ENCODE data around the gene DARS1. TPM values are rescaled to one million over a fixed set of nuclear protein-coding genes. Genes with fewer than 3 reads are reported as not detected.
"Not testable (repeated sequence)": the region's sequence is repeated elsewhere in the genome, so short reads cannot be mapped to it uniquely, and the experiment has no call there.

The DARS1 gene
- total RNA-seq, 1 donor from 2014 or later: 86.0 TPM

DNA sequence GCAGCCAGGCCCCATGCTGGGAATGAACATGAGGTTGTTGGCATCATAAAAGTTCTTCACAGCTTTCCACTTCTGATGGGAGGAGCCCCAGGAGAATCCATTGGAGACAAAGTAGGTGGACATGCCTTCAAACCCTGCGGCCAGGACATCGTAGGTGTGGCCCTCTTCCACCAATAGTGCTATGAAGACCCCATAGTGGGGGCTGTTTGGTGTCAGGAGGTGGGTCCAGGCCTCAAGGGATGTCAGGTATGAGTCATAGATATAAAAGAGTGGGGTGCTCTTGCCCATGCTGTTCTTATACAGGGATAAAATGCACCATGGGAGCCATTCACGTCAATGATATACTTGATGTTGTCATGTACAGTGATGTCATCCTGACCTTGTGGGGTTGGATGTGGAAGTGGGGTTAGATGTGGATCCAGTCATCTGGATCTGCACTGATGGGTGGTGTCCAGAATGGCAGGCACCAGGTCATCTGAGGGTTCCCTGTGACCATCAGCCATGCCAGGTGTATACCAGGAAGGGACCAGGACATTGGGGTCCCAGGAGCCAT, 87.1 kb downstream of the DARS1 start:
- TF ChIP-seq, protein P1, sequence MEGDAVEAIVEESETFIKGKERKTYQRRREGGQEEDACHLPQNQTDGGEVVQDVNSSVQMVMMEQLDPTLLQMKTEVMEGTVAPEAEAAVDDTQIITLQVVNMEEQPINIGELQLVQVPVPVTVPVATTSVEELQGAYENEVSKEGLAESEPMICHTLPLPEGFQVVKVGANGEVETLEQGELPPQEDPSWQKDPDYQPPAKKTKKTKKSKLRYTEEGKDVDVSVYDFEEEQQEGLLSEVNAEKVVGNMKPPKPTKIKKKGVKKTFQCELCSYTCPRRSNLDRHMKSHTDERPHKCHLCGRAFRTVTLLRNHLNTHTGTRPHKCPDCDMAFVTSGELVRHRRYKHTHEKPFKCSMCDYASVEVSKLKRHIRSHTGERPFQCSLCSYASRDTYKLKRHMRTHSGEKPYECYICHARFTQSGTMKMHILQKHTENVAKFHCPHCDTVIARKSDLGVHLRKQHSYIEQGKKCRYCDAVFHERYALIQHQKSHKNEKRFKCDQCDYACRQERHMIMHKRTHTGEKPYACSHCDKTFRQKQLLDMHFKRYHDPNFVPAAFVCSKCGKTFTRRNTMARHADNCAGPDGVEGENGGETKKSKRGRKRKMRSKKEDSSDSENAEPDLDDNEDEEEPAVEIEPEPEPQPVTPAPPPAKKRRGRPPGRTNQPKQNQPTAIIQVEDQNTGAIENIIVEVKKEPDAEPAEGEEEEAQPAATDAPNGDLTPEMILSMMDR (conservative IDR thresholded peaks at IDR 0.05; ENCODE audit: low read depth, low read length): no peak
- no peak for DNase-seq (ENCODE audit: low read depth)
- no peak overlapping the region for H3K4me3 ChIP-seq (ENCODE audit: low read depth, low read length)

DNA sequence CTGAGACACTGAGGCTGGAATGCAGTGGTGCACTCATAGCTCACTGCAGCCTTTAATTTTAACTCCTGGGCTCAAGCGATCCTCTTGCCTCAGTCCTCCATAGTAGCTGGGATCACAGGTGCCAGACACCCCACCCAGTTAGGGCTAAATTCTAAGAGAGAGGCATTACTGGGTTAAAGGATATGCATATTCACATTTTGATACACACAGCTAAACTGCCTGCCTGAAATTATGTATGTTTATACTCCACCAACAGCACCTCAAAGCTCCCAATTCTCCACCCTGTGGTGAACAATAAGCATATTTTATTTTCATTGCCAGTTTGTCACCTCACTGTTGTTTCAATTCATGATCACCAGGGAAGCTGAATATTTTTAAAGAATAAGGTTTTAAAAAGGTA, 90.5 kb downstream of the DARS1 start:
- no peak overlapping the region for H3K4me3 ChIP-seq (ENCODE audit: low read depth, low read length)
- DNase-seq (ENCODE audit: low read depth): no peak
- TF ChIP-seq, protein P1 (conservative IDR thresholded peaks at IDR 0.05; ENCODE audit: low read depth, low read length): no peak

DNA sequence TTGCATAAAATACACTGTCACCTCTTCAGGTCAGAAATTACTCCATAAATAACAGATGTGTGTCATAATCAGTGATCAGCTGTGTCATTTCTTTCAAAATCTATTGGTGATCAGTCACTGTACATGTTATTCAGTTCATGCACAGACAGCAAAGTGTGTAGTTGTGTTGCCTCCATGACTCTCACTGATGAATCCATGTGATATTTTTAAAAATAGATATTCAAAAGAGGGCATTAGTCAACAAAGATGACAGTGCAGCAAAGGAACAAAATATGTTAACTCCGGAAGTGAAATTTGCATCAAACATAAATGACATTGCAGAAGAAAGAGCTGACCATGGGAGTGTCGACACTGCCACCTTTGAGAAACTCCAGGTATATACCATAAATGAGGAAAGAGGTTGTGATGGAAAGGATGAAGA, 92.0 kb downstream of the DARS1 start:
- TF ChIP-seq, protein P1 (conservative IDR thresholded peaks at IDR 0.05; ENCODE audit: low read depth, low read length): no peak
- DNase-seq (ENCODE audit: low read depth): no peak

DNA sequence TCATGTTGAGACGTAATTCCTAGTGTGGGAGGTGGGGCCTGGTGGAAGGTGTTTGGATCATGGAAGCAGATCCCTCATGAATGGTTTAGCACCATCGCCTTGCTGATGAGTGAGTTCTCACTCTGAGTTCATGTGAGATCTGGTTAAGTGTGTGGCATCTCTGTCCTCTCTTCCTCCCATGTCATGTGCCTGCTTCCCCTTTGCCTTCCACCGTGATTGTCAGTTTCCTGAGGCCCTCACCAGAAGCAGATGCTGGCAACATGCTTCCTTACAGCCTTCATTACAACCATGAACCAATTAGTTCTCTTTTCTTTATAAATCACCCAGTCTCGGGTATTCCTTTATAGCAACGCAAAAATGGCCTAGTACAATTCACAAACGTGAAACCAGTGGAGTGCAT, 94.6 kb downstream of the DARS1 start:
- no peak overlapping the region for H3K4me3 ChIP-seq (ENCODE audit: low read depth, low read length)
- TF ChIP-seq, protein P1 (conservative IDR thresholded peaks at IDR 0.05; ENCODE audit: low read depth, low read length): no peak
- DNase-seq (ENCODE audit: low read depth): no peak

More for the DNA sequence above, 92.0 kb downstream of the DARS1 start:
- no peak overlapping the region for H3K4me3 ChIP-seq (ENCODE audit: low read depth, low read length)

DNA sequence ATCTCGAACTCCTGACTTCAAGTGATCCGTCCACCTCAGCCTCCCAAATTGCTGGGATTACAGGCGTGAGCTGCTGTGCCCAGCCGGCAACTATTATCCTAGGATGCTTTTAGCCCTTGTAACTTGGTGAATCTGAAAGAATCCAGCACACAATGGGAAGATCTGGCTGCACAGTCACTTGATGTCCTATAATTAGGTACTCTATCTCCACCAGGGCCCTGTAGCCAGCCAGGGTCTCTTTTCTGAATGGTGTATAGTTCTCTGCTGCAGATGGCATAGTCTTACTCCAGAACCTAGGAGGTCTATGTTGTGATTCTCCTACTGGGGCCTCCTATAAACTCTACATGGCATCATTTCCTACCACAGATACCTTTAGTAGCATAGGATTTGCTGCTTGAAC, 95.3 kb downstream of the DARS1 start:
- TF ChIP-seq, protein P1 (conservative IDR thresholded peaks at IDR 0.05; ENCODE audit: low read depth, low read length): no peak
- no peak overlapping the region for H3K4me3 ChIP-seq (ENCODE audit: low read depth, low read length)
- DNase-seq (ENCODE audit: low read depth): no peak

DNA sequence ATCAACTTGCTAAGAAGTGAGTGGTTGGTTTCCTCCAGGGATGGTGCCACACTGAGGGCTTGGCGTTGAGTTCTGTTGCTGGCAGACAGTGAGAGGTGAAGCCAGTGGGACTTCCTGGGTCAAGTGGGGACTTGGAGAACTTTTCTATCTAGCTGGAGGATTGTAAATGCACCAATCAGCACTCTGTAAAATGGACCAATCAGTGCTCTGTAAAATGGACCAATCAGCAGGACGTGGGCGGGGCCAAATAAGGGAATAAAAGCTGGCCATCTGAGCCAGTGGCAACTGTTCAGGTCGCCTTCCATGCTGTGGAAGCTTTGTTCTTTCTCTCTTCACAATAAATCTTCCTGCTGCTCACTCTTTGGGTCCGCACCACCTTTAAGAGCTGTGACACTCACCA, 96.8 kb downstream of the DARS1 start:
- H3K4me3 ChIP-seq (ENCODE audit: low read depth, low read length); DNase-seq (ENCODE audit: low read depth): not testable (repeated sequence)

DNA sequence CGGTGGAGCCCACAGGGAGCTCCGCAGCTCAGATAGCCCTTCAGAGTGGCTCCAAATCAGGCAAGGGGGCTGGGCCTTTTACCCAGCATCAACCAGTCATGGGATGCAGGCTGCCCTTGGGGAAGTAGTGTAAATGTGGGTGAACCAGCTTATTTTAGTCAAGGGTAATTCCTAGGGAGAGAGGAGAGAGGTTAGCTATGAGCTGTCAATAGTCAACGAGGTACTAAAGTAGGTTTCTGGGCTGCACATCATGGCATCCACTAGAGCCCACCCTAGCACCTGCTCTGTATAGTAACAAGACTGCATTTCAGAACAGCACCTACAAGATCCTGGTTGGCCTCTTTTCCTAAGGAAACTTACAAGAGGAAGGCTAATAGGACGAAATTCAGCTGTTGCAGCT, 99.7 kb downstream of the DARS1 start:
- no peak for DNase-seq (ENCODE audit: low read depth)
- H3K4me3 ChIP-seq (ENCODE audit: low read depth, low read length): no peak overlapping the region
- TF ChIP-seq, protein P1 (conservative IDR thresholded peaks at IDR 0.05; ENCODE audit: low read depth, low read length): no peak
